K562 (cell line): ENCODE measurements around the gene TENM4.

Source experiments
- AFF1 ChIP-seq, 2 experiments: fragments of 450-650 bp; IDR thresholded peaks; 2 replicates each; pipeline ENCODE4 v1.6.1; 2018; ENCODE audit warnings: mild to moderate bottlenecking in 2 of 2, low read depth in 1 of 2; ENCODE audit not compliant: partially characterized antibody in 2 of 2
- CHD2 ChIP-seq: IDR thresholded peaks from 2 replicates; pipeline ENCODE4 v1.6.1; 2011; ENCODE audit warnings: low read depth, low read length
- CTCF ChIP-seq, 3 experiments: IDR thresholded peaks in 2 of 3; conservative IDR thresholded peaks in 1 of 3; 2 replicates each; pipeline ENCODE4 v1.5.1; 2011 to 2012; ENCODE audit warnings: low read length in 3 of 3, mild to moderate bottlenecking in 3 of 3, control low read depth in 2 of 3, improper control_type of control experiment in 1 of 3, inconsistent platforms in 1 of 3, low read depth in 1 of 3, mixed read lengths in 1 of 3, moderate library complexity in 1 of 3; ENCODE audit not compliant: insufficient read depth in 2 of 3
- EZH2 ChIP-seq: IDR thresholded peaks from 2 replicates; pipeline ENCODE4 v1.6.1; 2012; ENCODE audit warnings: low read depth, mild to moderate bottlenecking, inconsistent platforms, low read length, borderline replicate concordance
- PCBP2 ChIP-seq: fragments of 200-400 bp; formaldehyde crosslinking; IDR thresholded peaks from 2 replicates; pipeline ENCODE4 v1.6.1; 2018; ENCODE audit warnings: low read length, low read depth, mild to moderate bottlenecking, moderate library complexity; ENCODE audit not compliant: poor library complexity, severe bottlenecking
- RAD21 ChIP-seq, 2 experiments: fragments of 250-450 bp in 1 of 2; fragments of 450-650 bp in 1 of 2; sonication (Bioruptor Pico) in 1 of 2; formaldehyde crosslinking in 1 of 2; IDR thresholded peaks in 1 of 2; conservative IDR thresholded peaks in 1 of 2; 2 replicates each; pipeline versions ENCODE4 v1.4.0 to v1.8.0; 2020 to 2022; ENCODE audit warnings: mild to moderate bottlenecking in 2 of 2, moderate library complexity in 1 of 2
- REST ChIP-seq, 2 experiments: fragments of 450-650 bp; formaldehyde crosslinking in 1 of 2; IDR thresholded peaks; 2 replicates each; pipeline versions ENCODE4 v1.4.0 to v1.6.1; 2014 to 2020; ENCODE audit warnings: mild to moderate bottlenecking in 2 of 2, borderline replicate concordance in 1 of 2, low read depth in 1 of 2
- SRSF9 ChIP-seq: fragments of 200-400 bp; formaldehyde crosslinking; IDR thresholded peaks from 2 replicates; pipeline ENCODE4 v1.6.1; 2017; ENCODE audit warnings: low read depth, low read length, borderline replicate concordance
- TEAD1 ChIP-seq, 2 experiments: fragments of 450-650 bp in 1 of 2; sonication (generic) in 1 of 2; formaldehyde crosslinking; IDR thresholded peaks; 2 replicates each; pipeline versions ENCODE4 v1.4.0 to v1.8.0; 2020 to 2022; ENCODE audit warnings: mild to moderate bottlenecking in 2 of 2, missing genetic modification reagents in 1 of 2
- ZNF133 ChIP-seq: fragments of 250-450 bp; sonication (Bioruptor Pico); IDR thresholded peaks from 2 replicates; pipeline ENCODE4 v1.4.0; 2020; ENCODE audit warnings: mild to moderate bottlenecking
- ZNF146 ChIP-seq: IDR thresholded peaks from one replicate; pipeline ENCODE4 v1.6.1; 2018; ENCODE audit warnings: missing compliant biosample characterization; ENCODE audit not compliant: unreplicated experiment
- ZNF449 ChIP-seq: fragments of 250-450 bp; sonication (Bioruptor Pico); IDR thresholded peaks from 2 replicates; pipeline ENCODE4 v1.8.0; 2022; ENCODE audit warnings: moderate library complexity, mild to moderate bottlenecking, inconsistent platforms
- ZNF717 ChIP-seq: fragments of 250-450 bp; sonication (Bioruptor Pico); IDR thresholded peaks from 2 replicates; pipeline ENCODE4 v1.5.0; 2021
- TF ChIP-seq, protein P1 (sequence below), 2 experiments: fragments of 250-450 bp in 1 of 2; fragments of 450-650 bp in 1 of 2; sonication (Bioruptor Pico) in 1 of 2; IDR thresholded peaks; 2 replicates each; pipeline versions ENCODE4 v1.6.1 to v1.8.0; 2016 to 2021; ENCODE audit warnings: mild to moderate bottlenecking in 2 of 2, moderate library complexity in 2 of 2, missing compliant biosample characterization in 1 of 2, missing genetic modification characterization in 1 of 2

- TF ChIP-seq REST (IDR thresholded peaks at IDR 0.05; ENCODE audit: borderline replicate concordance) (no peak), REST (CRISPR knock-in tag; IDR thresholded peaks at IDR 0.05; ENCODE audit: low read depth) (no peak), TEAD1 (CRISPR knock-in tag; IDR thresholded peaks at IDR 0.05) (no peak), SRSF9 (no peak), EZH2 (no peak), CTCF (IDR thresholded peaks at IDR 0.05 in 2 of 3, conservative IDR thresholded peaks at IDR 0.05 in 1 of 3; ENCODE audit: insufficient read depth in 2 of 3, low read depth in 1 of 3, low read length in 3 of 3) (no peak), PCBP2 (no peak), RAD21 (CRISPR knock-in tag; conservative IDR thresholded peaks at IDR 0.05 in 1 of 2, IDR thresholded peaks at IDR 0.05 in 1 of 2) (no peak), ZNF133 (CRISPR knock-in tag) (no peak), ZNF146 (CRISPR knock-in tag) (no peak), CHD2 (no peak), ZNF449 (CRISPR knock-in tag) (no peak), ZNF717 (CRISPR knock-in tag) (no peak), AFF1 (IDR thresholded peaks at IDR 0.05; ENCODE audit: low read depth in 1 of 2, partially characterized antibody in 2 of 2) (no peak)
- TF ChIP-seq, protein P1, sequence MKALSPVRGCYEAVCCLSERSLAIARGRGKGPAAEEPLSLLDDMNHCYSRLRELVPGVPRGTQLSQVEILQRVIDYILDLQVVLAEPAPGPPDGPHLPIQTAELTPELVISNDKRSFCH (CRISPR knock-in tag; IDR thresholded peaks at IDR 0.05): no peak
- TF ChIP-seq, protein P1 (tag; IDR thresholded peaks at IDR 0.05): no peak
Observed at GRCh38 chr11:79108851-79109250, 332.0 kb downstream of the TENM4 start.
